GM10266 (cell line): ENCODE data around the gene SMIM24.
"Not testable (repeated sequence)": the region's sequence is repeated elsewhere in the genome, so short reads cannot be mapped to it uniquely, and the experiment has no call there.

Source experiments
- DNase-seq: peaks from one replicate; pipeline ENCODE4 v3.0.0; 2012; ENCODE audit errors: extremely low spot score
- CTCF ChIP-seq: IDR thresholded peaks from 2 replicates; pipeline ENCODE4 v1.5.1; 2012; ENCODE audit warnings: mild to moderate bottlenecking, low read depth; ENCODE audit not compliant: control insufficient read depth, insufficient read depth; ENCODE audit errors: missing control alignments

The SMIM24 gene

GRCh38 chr19:3450796-3451411, 29.4 kb downstream of the SMIM24 start:
- no peak for TF ChIP-seq CTCF

DNA sequence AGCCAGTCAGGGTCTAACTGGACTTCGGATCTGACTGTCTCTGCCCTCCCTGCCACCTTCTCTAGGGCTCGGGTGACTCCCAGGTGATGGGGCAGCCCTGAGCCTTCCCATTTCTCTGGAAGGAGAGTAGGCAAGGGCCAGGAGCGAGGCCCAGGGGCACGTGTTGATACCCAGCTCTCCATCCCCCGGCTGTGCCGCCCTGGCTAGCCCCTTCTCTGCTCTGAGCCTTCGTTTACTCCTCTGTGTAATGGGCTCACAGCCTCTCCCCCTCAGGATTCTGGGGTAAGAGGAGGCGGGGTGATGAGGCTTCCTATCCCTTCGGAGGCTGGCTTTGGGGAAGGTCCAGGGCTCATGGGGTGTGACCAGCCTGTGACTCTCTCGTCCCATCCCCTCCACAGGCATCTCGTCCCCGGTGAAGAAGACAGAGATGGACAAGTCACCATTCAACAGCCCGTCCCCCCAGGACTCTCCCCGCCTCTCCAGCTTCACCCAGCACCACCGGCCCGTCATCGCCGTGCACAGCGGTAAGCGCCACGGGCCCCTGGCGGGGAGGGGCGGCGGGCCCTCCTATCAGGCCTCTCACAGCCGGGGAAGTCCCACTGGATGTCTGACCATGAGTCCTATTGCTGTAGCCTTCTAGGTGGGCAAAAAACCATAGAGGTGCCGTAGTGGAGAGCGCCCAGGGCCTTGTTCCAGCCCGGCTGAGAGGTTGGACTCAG, 31.6 kb downstream of the SMIM24 start:
- DNase-seq: no peak
- TF ChIP-seq CTCF: no peak

More at GRCh38 chr19:3450796-3451411, 29.4 kb downstream of the SMIM24 start:
- DNase-seq: peak; percentile 68

DNA sequence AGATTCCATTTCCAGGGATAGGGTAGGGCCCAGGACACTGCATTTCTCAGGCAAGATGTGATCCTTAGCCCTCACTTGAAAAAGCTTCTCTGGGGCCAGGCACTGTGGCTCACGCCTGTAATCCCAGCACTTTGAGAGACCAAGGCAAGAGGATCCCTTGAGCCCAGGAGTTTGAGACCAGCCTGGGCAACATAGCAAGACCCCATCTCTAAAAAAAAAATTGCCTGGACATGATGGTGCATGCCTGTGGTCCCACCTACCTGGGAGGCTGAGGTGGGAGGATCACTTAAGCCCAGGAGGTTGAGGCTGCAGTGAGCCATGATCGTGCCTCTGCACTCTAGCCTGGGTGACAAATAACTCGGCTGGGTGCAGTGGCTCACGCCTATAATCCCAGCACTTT, 33.7 kb downstream of the SMIM24 start:
- DNase-seq: not testable (repeated sequence)

GRCh38 chr19:3444695-3445234, 35.6 kb downstream of the SMIM24 start:
- TF ChIP-seq CTCF: no peak

GRCh38 chr19:3443840-3444694, 36.3 kb downstream of the SMIM24 start:
- no peak for TF ChIP-seq CTCF
- DNase-seq: no peak

More at GRCh38 chr19:3444695-3445234, 35.6 kb downstream of the SMIM24 start:
- no peak for DNase-seq

- no peak for DNase-seq
- TF ChIP-seq CTCF: no peak
Observed at GRCh38 chr19:3442487-3443071, 37.7 kb downstream of the SMIM24 start.

- DNase-seq: no peak
Observed at GRCh38 chr19:3441986-3442329, 38.4 kb downstream of the SMIM24 start.

More at GRCh38 chr19:3441986-3442329, 38.4 kb downstream of the SMIM24 start:
- TF ChIP-seq CTCF: no peak
